HG03575 (cell line): Measurements from ENCODE around the gene DRD3.

Experiments
- ATAC-seq: cut with Tn5 transposase; IDR thresholded peaks from one replicate; pipeline ENCODE4 v1.9.1; 2021; ENCODE audit not compliant: unreplicated experiment, insufficient number of reproducible peaks, low FRiP score; ENCODE audit errors: extremely low read depth

Gene DRD3

DNA sequence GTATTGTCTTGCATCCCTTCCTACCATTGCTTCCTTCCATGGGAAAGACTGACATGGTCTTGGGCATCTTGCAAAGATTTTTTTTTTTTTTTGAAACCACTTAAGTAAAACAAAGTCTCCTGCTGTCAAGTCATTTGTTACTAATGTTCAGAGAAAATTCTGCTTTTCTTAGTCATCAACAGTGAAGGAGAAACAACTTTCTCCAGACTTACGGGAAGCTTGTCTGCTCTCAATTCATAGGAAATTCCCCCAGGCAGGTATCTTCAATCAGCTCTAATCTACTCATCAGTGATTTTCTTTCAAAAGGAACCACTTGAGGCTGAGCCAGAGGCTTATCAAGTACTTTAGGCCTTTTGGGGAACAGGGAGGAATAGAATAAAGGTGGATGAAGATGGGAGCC, 15.9 kb upstream of the DRD3 start:
- no peak for ATAC-seq

DNA sequence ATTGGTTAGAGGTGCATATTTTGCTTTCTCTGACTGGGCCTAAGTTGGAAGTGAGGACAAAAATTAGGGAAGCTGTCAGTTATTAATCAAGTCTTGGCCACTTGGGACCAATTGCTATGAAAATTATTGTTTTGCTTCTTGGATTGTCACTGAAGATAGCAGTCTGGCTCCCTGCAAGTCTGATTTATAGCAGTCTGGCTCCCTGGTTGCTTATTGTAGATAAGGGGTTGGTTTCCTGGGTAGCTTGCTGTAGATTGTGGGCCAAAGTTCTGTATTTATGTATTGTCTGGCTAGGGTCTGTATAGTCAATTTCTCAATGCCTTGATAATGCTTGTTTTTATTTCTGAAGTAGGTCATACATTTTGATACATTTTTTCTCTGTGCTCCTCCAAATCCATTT, 13.3 kb upstream of the DRD3 start:
- ATAC-seq = no peak

DNA sequence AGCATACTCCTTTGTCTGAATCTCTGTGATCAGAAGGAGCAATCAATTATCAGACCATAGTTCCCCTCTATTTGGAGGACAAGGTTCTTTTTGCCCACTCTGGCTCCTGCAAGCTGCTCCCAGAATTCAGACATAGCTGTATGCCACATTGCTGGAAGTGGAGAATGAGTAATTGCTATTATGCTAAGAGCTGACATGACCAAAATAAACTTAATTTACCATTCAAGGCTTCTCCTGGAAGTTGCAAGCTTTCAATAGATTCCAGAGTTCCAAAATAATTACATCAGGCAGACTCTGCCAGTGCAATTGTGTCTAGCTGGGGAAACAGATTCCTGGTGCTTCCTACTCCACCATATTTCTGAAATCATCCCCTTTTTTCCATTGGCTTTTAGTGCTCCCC, 7.6 kb upstream of the DRD3 start:
- no peak for ATAC-seq

DNA sequence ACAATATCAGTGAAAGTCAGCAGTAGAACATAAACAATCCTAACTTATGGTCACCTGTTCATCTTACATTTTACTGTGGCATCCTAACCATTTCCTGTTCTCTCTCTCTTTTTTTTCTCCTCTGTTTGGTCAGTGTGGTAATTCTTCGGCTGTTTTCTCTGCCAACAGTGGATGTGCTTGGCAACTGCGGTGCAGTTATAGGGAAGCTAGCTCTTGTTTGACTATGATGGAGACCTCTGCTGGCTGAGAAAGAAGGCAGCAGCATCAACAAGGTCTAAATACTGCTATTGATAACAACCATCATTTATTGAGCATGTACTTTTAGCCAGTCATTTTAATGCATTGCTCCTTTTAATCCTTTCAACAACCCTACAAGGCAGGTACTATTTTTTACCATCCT, 723 bp upstream of the DRD3 start:
- ATAC-seq = no peak

DNA sequence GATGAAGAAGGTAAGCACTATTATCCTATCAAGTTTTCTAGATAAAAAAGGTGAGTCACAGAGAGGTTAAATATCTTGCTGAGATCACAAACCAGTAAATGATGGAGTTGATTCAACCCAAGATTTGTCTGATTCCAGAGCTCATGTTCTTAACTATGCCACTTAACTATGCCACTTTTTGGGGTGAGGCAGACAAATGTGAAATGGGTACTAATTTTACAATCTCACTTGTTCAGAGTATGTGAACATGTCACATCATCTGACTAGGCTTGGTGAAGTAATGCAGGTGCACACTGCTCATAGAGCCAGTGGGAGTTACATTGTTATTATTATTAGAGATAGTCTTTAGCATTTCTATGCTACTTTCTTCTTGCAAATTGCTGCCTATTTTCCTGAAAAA, 2.0 kb downstream of the DRD3 start:
- ATAC-seq = no peak

DNA sequence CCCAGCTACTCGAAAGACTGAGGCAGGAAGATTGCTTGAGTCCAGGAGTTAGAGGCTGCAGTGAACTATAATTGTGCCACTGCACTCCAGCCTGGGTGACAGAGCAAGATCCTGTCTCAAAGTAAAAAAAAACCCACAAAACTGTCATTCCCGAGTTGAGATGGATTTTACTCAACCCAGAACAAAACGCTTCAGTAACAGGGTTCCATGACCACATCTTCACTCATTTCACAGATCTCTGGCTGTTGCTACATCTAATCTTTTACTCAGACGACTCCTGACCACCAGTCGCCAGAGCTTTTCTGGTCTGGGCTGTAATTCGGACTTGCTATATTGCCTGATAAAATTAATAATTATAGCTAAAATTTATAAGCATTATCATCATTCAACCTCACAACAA, 2.4 kb downstream of the DRD3 start:
- ATAC-seq = no peak

DNA sequence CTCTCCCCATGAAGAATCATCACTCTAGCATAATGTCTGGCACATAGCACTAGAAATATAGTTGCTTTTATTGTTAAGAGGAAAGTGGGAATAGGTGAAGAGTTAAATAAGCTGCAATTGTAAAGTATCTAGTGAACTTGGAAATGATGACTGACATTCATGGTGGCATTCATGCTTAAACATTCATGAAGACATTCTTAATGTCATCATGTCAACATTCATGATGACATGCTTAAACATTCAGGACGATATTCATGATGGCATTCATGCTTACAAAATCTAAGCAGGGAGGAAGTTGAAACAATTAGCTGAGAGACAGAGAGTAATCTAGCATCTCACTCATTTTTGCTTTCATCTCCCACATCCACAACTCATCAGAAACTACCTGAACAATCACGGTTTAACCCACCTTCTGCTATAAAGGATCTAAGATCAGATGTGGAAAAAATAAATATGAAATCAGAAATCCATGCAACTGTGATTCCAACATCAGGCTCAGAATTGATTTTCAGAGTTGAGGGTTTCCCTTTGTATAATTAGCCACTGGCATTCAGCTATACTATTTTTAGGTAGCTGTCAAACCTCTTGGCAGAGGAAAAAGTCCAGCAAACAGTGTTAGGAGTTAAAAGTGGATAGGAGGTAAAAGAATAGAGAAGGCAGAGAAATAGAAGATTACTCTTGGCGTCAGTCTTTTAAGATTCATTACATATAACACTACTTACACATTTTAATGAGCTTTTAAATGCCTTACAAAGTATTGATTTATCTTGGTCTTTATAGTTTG, 3.5 kb downstream of the DRD3 start:
- no peak for ATAC-seq

DNA sequence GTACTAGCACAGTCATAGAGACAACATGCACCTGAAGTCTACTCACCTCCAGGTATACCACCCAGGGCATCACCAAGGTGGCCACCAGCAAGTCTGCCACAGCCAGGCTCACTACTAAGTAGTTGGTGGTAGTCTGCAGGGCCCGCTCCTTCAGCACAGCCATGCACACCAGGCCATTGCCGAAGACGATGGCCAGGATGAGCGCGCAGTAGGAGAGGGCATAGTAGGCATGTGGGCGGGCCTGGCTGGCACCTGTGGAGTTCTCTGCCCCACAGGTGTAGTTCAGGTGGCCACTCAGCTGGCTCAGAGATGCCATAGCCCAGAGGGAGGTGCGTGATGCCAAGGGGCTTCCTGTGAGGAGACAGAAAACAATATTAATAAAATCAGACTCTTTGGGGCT, 7.2 kb downstream of the DRD3 start:
- no peak for ATAC-seq

DNA sequence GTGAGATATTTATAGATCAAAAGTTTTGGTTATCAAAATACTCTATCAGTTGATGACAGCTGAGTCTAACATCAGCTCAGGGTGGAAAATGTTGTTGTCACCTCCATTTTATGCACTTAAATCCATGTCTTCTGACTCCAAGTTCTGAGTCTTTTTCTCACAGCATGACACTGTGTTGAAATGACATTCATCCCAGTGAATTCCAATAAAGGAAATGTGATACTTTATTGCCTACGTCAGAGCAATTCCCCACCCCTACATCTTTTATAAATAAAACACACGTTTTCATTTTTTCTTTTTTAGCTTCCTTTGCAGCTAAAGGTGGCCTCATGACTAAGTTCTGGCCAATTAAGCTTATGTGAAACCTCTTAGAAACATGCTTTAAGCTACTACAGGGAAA, 10.7 kb downstream of the DRD3 start:
- no peak for ATAC-seq

DNA sequence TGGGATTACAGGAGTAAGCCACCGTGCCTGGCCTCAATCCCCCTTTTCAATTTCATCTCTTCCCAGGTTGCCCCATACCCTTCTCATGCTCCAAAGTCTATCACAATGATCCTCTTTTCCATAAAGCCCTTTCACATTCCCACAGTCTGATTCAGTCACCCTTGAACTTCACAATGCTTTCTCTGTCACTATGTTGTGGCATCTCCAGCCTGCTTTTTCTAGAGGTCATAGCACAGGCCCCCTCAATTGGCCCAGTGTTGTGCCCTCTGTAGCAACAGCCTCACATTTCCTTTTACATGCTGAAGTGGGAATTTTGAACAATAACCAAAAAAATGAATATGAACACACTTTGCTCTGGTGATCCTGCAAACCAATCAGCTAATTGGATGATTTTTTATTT, 21.5 kb downstream of the DRD3 start:
- no peak for ATAC-seq

DNA sequence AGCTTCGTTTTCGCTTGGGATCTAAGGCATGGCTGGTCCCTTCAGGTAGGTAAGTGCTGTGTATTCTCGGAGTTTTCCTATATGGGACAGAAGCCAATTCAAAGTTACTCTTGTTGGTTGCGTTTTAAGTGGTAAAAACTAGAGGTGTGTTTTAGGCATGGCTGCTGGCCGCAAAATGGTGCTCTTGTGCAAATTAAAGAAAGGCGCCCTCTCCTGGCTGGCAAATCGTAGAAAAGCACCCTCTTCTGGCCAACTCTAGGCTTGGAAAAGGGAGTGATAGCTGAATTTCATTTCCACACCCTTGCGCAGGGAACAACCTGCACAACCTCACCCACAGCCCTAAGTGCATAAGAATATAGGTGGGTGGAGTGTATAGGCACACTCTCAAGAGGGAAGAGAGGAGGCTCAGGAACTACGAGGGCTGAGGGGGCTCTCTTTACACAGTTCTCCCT, 23.5 kb downstream of the DRD3 start:
- no peak for ATAC-seq

DNA sequence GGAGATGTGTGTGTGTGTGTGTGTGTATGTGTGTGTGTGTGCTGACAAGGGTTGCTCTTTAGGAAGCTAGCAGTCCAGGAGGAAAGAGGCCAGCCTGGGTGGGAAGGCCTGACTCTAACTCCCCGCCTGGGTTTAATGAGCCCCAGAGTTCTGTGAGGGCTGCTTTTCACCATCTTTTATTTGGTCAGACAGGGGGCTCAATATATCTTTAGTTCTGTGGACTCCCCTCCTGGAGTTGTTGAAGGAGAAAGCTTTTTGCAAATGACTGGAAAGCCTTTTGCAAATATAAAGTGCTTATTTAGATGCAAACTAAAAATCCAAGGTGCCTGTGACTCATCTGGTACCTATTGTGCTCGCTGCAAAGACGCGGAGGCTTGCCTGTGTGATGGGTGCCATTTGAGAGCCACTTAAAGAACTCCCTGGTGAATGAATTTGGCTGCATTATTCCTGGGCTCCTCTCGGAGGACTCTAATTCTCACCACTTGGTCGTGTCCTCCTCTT, 24.5 kb downstream of the DRD3 start:
- ATAC-seq = no peak

DNA sequence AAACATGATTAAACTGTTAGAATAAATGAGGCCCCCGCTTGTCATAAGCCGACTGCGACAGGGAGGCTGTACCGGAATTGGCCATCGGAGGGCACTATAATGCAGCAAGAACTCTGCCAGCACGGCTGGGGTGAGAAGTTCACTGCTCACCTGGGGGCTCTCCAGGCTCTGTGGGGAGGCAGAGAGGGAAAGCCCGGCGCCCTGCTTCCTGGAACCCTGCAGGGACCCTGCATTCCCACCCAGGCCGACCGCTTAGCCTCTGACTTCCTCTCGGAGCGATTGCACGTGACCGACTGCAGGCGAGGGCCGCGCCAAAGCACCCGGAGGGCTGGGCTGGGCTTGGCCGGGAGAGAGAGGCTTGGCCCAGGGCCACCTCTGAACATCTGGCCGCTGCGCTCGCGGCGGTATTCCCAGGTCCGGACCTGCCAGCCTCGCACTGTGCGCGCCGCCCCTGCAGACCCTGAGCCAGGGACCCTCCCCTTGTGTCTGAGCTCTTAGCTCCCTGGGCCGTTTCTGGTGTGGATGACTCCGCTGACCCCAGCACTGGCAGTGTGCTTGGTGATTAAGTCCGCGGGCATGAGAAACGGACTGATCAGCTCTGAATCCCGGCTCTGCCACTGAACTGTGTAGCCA, 26.2 kb downstream of the DRD3 start:
- no peak for ATAC-seq

DNA sequence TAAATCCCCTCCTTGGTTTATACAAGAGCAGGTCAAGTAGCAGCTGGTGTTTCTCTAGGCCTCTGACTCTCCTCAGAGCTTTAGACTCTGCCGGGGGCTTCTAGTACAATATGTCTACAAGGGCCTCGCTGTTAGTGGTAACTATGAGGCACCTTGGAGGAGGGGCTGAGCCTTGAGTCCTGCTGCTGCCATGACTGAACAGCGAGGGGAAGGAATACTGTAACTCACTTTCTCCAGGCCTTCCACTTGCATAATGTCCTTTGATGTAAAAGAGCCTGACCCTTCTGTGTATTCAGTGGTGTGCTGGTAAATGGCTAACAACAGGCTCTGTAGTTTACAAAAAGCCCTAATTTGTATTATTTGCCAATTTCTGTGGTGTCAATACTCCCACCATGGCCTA, 27.8 kb downstream of the DRD3 start:
- no peak for ATAC-seq

DNA sequence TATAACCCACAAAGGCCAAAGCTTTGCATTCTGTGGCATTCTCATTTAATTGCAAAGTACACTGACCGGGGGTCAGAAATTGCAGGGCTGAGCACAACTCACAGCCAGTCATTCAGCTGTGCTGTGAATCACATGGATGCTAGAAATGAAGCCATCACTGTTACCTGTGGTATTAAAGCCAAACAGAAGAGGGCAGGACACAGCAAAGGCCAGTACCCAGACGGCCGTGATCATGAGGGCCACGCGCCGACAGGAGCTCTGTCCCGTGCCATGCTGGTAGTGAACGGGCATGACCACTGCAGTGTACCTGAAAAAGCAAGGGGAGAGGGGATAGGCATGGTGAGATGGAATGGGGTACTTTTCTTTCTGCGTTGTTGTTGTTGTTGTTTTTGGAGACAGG, 31.6 kb downstream of the DRD3 start:
- no peak for ATAC-seq

DNA sequence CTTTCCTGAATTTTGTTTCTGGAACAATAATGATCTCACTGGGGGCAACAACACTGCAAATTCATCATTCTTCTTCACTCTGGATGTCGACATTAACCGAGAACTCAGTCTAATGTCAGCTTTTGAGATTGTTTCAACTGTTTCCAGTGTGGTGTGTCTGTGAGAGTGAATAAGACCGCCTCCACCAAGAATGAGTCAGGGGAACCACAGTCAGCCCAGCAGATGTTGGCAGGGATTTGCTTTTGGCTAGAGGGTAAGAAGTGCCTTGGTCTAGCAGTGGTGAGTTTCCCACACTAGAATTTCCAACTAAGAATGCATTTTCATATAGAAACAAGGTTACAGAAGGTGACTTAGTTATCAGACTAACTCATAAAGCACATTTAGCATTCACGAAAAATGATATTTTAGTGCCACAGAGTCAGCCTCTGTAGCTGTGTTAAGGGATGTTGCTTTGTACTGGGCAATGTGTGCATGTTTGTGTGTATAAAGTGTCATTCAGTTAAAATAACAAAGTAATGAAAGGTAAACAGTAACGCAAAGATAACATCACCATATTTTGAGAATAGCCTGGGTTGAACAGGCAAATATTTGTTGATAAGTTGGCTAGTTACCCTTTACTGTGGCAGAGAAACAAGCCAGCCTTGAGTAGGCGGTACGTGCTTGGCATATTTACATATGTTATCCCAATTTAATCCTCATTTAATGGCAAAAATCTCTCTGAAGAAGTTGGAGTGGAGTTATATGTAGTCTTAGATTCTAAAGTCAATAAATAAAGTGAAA, 33.8 kb downstream of the DRD3 start:
- ATAC-seq = no peak

DNA sequence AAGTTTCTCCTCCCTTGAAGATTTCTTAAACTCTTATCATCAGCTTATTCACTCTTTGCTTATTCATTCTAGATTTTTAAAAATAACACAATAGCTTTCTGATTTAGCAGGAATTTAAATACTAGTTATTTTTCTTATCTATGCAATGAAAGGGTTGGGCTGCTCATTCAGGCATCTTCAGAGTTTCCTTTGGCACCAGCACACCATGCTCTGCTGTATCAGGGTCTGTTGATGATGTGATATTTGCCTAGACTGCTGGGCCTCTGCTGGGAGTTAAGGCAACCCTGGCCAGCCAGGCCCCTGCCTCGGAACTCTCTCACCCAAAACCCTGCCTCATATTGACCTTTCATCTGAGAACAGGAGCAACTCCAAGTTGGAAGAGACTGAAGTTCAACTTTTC, 35.0 kb downstream of the DRD3 start:
- ATAC-seq = no peak

DNA sequence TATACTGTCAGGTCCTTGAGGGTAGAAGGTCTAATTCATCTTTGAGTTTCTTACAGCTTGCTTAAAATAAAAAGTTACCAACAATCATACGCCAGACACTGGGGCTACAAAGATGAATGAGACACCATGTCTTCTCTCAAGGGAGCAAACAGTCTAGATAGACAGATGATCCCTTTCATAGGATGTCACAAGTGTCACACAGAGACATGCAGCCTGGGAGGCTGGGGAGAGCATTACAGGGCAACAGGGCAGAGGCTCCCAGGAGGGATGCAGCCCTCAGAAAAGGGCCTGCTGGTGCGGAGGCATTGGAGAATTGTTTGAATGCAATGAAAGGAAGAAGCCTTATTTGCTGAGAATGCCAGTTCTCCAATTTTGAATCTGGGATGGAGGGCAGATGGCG, 39.0 kb downstream of the DRD3 start:
- no peak for ATAC-seq

DNA sequence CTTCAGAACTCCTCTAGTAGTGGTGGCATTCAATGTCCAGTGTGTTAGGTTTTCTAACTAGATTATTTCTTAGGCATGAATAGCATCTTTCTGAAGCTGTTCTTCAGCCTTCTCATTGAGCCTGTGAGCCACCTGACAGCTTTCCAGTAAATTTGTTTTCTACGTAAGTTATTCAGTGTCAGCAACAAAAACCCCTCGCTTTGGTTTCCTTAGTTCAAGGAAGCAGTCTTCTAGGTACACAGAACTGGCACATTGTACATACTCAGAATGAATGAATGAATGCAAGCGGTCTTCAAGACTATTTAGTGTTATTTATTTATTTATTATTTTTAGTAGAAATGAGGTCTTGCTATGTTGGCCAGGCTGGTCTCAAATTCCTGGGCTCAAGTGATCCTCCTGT, 44.9 kb downstream of the DRD3 start:
- ATAC-seq = no peak

DNA sequence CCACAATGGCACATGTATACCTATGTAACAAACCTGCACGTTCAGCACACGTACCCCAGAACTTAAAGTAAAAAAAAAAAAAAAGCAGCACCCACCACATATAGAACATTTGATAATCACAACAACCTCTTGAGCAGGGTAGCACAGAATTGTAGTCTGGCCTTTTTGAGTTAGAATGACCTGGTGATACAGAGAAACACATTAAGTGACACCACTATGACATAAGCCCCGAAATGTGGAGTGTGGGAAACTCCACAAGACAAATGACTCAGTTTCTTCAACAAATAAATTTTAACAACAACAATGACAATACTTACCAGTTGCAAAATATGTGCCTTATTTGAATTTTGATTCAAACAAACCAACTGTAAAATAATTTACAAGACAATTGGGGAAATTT, 46.4 kb downstream of the DRD3 start:
- no peak for ATAC-seq
